ENCODE results near the gene SNX9.
A peak's percentile ranks its signal among the peaks of the same experiment; 100 is the strongest.
"Not testable (repeated sequence)": the region's sequence is repeated elsewhere in the genome, so short reads cannot be mapped to it uniquely, and the experiment has no call there.

The SNX9 gene

DNA sequence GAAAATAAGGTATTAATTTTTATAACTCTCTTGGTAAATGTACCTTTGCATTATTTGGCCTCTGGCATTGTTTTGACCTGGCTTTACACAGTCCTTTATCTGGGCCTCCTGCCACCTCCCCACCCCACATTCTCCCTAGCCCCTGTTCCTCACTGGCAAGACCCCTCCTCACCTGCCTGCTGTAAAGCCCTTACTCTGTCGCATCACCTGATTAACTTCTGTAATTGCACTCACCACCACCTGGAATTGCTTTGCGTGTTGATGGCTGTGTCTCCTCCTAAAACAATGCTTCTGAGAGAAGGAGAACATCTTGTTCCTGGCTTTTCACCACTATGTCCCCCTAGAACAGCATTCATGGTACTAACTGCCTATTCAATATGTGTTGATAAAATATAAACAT is 24.8 kb downstream of the SNX9 start:
- Histone ChIP-seq H3K27ac (ENCODE audit: low read length) (no peak overlapping the region), H3K4me3 (ENCODE audit: low read length in 2 of 2) (no peak overlapping the region), H3K9me3 (ENCODE audit: control insufficient read depth in 2 of 2, low read length in 2 of 2) (peaks cover 0 to 6% of the 10 kb centered on the region in 2 donors), H3K9ac (ENCODE audit: low read length in 2 of 2) (no peak overlapping the region), H3K27me3 (ENCODE audit: control insufficient read depth in 1 of 2, insufficient read depth in 2 of 2, low read length in 2 of 2) (no peaks in the 10 kb centered on the region), H3K36me3 (ENCODE audit: control insufficient read depth in 2 of 2, insufficient read depth in 2 of 2, low read length in 2 of 2) (no peaks in the 10 kb centered on the region), H3K4me1 (ENCODE audit: control insufficient read depth, insufficient read depth, low read length) (peaks cover 8% of the 10 kb centered on the region)

DNA sequence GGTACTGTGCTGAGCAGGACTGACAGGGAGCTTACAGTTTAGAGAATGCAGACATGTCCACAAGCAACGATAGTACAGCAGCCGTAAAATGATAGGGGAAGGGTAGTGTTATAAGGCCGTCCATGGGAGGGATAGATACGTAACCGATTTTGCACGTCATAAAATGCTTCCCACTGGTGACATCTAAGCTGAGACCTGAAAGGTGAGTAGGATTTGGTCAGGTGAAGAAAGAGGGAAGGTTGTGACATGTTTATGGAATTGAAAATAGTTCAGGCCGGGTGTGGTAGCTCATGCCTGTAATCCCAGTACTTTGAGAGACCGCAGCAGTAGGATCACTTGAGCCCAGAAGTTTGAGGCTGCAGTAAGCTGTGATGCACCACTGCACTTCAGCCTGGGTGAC is 25.6 kb downstream of the SNX9 start:
- Histone ChIP-seq H3K4me1 (ENCODE audit: control insufficient read depth, insufficient read depth, low read length) (peaks cover 8% of the 10 kb centered on the region), H3K4me3 (ENCODE audit: low read length in 2 of 2) (no peak overlapping the region), H3K9ac (ENCODE audit: low read length in 2 of 2) (no peak overlapping the region), H3K36me3 (ENCODE audit: control insufficient read depth in 2 of 2, insufficient read depth in 2 of 2, low read length in 2 of 2) (no peaks in the 10 kb centered on the region), H3K27ac (ENCODE audit: low read length) (no peak overlapping the region), H3K9me3 (ENCODE audit: control insufficient read depth in 2 of 2, low read length in 2 of 2) (peaks cover 0 to 6% of the 10 kb centered on the region in 2 donors), H3K27me3 (ENCODE audit: control insufficient read depth in 1 of 2, insufficient read depth in 2 of 2, low read length in 2 of 2) (no peaks in the 10 kb centered on the region)

DNA sequence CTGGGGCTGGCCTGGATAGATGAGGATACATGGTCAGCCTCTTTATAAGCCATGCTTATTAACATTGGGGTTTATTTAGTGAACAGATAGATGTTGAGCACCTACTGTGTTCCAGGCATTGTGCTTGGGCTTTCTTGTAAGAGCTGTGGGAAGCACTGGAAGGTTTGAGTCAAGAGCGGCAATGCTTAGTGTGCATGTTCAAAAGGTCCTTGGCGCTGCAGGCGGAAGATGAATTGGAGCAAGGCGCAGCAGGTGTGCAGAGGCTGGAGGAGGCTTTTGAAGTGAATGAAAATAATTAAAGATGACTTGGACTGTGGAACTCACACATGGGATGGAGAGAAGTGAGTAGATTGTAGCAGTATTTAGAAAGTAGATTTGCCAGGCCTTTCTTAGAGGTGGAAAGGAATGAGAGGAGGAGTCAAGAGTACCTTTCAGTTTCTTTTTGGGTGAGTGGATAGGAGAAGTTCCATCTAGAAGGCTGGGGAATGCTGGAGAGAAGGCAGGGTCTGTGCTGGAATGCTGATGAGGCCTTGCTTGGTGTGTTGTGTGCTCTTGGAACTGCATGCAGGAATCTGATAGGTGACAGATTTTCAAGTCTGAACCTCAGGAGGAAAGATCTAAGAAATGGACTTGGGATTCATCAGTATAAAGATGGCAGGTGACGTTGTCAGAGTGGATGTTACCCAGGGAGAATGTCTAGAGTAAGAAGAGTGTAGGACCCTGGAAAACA is 26.4 kb downstream of the SNX9 start:
- H3K4me3 ChIP-seq (ENCODE audit: low read length in 2 of 2) = peak overlapping the region in 1 of 2 donors; percentile 15
- H3K9ac ChIP-seq (ENCODE audit: low read length in 2 of 2) = no peak overlapping the region
- H3K9me3 ChIP-seq (ENCODE audit: control insufficient read depth in 2 of 2, low read length in 2 of 2) = peaks cover 0 to 6% of the 10 kb centered on the region in 2 donors
- no peaks in the 10 kb centered on the region for H3K27me3 ChIP-seq (ENCODE audit: control insufficient read depth in 1 of 2, insufficient read depth in 2 of 2, low read length in 2 of 2)
- peaks cover 8% of the 10 kb centered on the region for H3K4me1 ChIP-seq (ENCODE audit: control insufficient read depth, insufficient read depth, low read length)
- no peaks in the 10 kb centered on the region for H3K36me3 ChIP-seq (ENCODE audit: control insufficient read depth in 2 of 2, insufficient read depth in 2 of 2, low read length in 2 of 2)
- no peak overlapping the region for H3K27ac ChIP-seq (ENCODE audit: low read length)

DNA sequence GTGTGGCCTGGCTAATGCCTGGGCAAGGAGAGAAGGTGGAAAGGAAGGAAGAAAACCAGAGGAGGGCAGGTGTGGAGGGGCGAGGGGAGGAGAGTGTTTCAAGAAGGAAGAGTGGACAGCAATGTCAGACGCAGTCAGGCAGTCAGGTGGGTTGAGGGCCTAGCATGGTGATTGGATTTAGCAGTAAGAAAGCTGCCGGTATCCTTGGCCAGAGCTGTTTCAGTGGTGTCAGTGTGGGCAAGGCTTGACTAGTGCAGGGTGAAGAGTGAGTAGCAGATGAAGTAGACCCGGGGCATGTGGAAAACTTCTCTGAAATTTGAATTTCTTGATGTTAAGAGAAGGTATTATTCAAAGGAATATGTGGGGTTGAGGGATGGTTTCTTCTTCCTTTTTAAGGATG is 27.0 kb downstream of the SNX9 start:
- Histone ChIP-seq H3K27me3 (ENCODE audit: control insufficient read depth in 1 of 2, insufficient read depth in 2 of 2, low read length in 2 of 2) (no peaks in the 10 kb centered on the region), H3K36me3 (ENCODE audit: control insufficient read depth in 2 of 2, insufficient read depth in 2 of 2, low read length in 2 of 2) (no peaks in the 10 kb centered on the region), H3K9ac (ENCODE audit: low read length in 2 of 2) (no peak overlapping the region), H3K4me1 (ENCODE audit: control insufficient read depth, insufficient read depth, low read length) (peaks cover 8% of the 10 kb centered on the region), H3K4me3 (ENCODE audit: low read length in 2 of 2) (no peak overlapping the region), H3K9me3 (ENCODE audit: control insufficient read depth in 2 of 2, low read length in 2 of 2) (peaks cover 0 to 6% of the 10 kb centered on the region in 2 donors), H3K27ac (ENCODE audit: low read length) (no peak overlapping the region)

DNA sequence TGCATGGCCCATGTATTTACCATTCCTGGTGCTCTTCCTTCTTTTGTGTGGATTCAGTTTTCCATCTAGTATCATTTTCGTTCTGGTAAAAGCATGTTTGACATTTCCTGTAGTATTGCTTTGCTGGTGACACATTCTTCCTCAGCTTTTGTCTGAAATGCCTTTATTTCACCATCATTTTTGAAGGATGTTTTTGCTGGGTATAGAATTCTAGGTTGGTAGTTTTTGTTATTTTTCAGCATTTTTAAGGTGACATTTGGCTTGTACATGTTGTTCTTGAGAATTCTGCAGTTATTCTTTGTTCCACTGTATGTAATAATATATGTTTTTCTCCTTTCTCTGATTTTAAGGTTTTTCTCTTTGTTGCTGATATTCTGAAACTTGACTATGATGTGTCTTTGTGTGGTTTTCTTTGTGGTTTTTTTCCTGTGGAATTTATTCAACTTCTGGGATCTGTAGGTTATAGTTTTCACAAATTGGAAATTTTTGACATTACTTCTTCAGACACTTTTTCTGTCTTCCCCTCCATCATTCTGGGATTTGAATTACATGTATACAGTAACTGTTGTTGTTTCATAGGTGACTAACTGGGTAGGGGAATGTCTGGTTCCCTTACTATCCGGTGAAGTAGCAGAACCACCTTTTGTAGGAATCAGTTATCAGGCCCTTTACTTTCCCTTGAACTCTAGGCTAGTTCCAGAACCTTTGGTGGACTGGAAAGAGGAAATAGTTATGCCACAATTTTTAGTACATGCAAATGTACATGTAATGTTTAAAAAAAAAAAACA is 30.2 kb downstream of the SNX9 start:
- no peaks in the 10 kb centered on the region for H3K27me3 ChIP-seq (ENCODE audit: control insufficient read depth in 1 of 2, insufficient read depth in 2 of 2, low read length in 2 of 2)

DNA sequence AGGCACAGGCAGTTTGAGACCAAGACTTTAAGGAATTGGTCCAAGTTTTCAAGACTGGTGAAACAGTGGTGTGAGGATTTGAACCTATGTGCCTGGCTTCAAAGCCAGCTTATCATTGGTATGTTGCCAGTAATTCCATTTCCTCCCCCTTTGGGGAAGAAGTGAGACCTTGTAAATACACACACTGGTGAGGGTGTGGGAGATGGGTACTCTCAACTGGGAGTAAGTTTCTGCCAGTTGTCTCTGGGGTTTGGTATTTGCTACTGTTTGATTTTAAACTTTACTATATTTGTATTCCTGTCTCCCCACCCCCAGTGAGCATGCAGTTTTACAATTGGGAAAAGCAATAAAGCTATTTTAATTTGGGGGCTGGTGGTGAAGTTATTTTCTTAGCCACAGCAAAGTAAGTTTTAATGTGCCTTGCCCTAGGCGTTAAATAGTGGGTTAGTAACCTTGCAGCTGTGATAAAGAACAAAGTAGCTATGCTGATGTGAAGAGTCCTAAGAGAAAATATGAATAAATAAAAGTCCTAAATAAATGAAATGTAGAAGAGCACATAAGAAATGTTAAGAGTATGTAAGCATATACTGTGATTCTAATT is 31.0 kb downstream of the SNX9 start:
- Histone ChIP-seq H3K9me3 (ENCODE audit: control insufficient read depth in 2 of 2, low read length in 2 of 2) (peaks cover 0 to 6% of the 10 kb centered on the region in 2 donors), H3K9ac (ENCODE audit: low read length in 2 of 2) (no peak overlapping the region), H3K4me1 (ENCODE audit: control insufficient read depth, insufficient read depth, low read length) (peaks cover 2% of the 10 kb centered on the region), H3K36me3 (ENCODE audit: control insufficient read depth in 2 of 2, insufficient read depth in 2 of 2, low read length in 2 of 2) (no peaks in the 10 kb centered on the region), H3K27ac (ENCODE audit: low read length) (no peak overlapping the region), H3K27me3 (ENCODE audit: control insufficient read depth in 1 of 2, insufficient read depth in 2 of 2, low read length in 2 of 2) (no peaks in the 10 kb centered on the region), H3K4me3 (ENCODE audit: low read length in 2 of 2) (no peak overlapping the region)

More for the DNA sequence above, 30.2 kb downstream of the SNX9 start:
- peaks cover 0 to 6% of the 10 kb centered on the region in 2 donors for H3K9me3 ChIP-seq (ENCODE audit: control insufficient read depth in 2 of 2, low read length in 2 of 2)
- H3K36me3 ChIP-seq (ENCODE audit: control insufficient read depth in 2 of 2, insufficient read depth in 2 of 2, low read length in 2 of 2) = no peaks in the 10 kb centered on the region
- H3K9ac ChIP-seq (ENCODE audit: low read length in 2 of 2) = no peak overlapping the region
- H3K4me3 ChIP-seq (ENCODE audit: low read length in 2 of 2) = no peak overlapping the region
- peaks cover 2% of the 10 kb centered on the region for H3K4me1 ChIP-seq (ENCODE audit: control insufficient read depth, insufficient read depth, low read length)
- H3K27ac ChIP-seq (ENCODE audit: low read length) = no peak overlapping the region

DNA sequence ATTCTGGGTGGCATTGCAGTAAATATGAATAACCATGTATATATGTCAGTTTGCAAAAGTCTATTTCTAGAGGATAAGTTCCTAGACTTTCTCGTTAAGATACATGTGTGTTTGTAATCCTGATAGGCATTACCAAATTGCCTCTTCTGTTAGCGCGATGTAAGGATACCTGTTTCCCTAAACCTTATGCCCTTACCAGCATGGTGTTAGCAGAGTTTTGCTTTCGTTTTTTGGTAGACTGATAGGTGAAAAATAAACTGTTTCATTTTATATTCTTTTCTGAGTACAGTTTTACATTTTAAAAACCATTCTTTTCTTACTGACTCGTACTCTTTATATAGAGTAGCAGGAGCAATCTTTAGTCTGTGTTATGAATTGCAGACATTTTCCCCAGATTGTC is 32.3 kb downstream of the SNX9 start:
- H3K4me3 ChIP-seq (ENCODE audit: low read length in 2 of 2) = no peak overlapping the region
- H3K27ac ChIP-seq (ENCODE audit: low read length) = no peak overlapping the region
- H3K9ac ChIP-seq (ENCODE audit: low read length in 2 of 2) = no peak overlapping the region
- no peaks in the 10 kb centered on the region for H3K4me1 ChIP-seq (ENCODE audit: control insufficient read depth, insufficient read depth, low read length)
- no peaks in the 10 kb centered on the region for H3K36me3 ChIP-seq (ENCODE audit: control insufficient read depth in 2 of 2, insufficient read depth in 2 of 2, low read length in 2 of 2)
- no peaks in the 10 kb centered on the region for H3K27me3 ChIP-seq (ENCODE audit: control insufficient read depth in 1 of 2, insufficient read depth in 2 of 2, low read length in 2 of 2)
- peaks cover 0 to 6% of the 10 kb centered on the region in 2 donors for H3K9me3 ChIP-seq (ENCODE audit: control insufficient read depth in 2 of 2, low read length in 2 of 2)

DNA sequence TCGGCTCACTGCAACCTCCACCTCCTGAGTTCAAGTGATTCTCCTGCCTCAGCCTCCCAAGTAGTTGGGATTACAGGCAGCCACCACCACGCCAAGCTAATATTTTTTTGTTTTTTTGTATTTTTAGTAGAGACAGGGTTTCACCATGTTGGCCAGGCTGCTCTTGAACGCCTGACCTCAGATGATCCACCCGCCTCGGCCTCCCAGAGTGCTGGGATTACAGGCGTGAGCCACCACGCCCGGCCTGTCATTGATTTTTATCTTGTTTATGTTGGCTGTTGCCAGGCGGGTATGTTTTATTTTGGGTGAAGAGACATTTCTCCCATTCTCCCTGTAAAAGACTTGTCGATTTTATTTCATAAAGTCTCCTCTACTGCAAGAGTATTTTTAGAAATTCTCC is 32.8 kb downstream of the SNX9 start:
- not testable (repeated sequence) for H3K4me1 ChIP-seq (ENCODE audit: control insufficient read depth, insufficient read depth, low read length); H3K9ac ChIP-seq (ENCODE audit: low read length in 2 of 2); H3K36me3 ChIP-seq (ENCODE audit: control insufficient read depth in 2 of 2, insufficient read depth in 2 of 2, low read length in 2 of 2); H3K4me3 ChIP-seq (ENCODE audit: low read length in 2 of 2); H3K9me3 ChIP-seq (ENCODE audit: control insufficient read depth in 2 of 2, low read length in 2 of 2); H3K27ac ChIP-seq (ENCODE audit: low read length); H3K27me3 ChIP-seq (ENCODE audit: control insufficient read depth in 1 of 2, insufficient read depth in 2 of 2, low read length in 2 of 2)

DNA sequence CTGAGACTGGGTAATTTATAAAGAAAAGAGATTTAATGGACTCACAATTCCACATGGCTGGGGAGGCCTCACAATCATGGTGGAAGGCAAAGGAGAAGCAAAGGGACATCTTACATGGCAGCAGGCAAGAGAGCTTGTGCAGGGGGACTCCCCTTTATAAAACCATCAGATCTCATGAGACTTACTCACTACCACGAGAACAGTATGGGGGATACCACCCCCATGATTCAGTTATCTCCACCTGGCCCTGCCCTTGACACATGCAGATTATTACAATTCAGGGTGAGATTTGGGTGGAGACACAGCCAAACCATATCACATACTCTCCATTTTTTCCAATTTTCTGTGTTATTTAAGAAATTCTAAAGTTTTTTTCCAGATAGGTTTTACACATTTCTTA is 35.6 kb downstream of the SNX9 start:
- not testable (repeated sequence) for H3K9ac ChIP-seq (ENCODE audit: low read length in 2 of 2); H3K36me3 ChIP-seq (ENCODE audit: control insufficient read depth in 2 of 2, insufficient read depth in 2 of 2, low read length in 2 of 2); H3K27me3 ChIP-seq (ENCODE audit: control insufficient read depth in 1 of 2, insufficient read depth in 2 of 2, low read length in 2 of 2); H3K27ac ChIP-seq (ENCODE audit: low read length); H3K4me3 ChIP-seq (ENCODE audit: low read length in 2 of 2); H3K9me3 ChIP-seq (ENCODE audit: control insufficient read depth in 2 of 2, low read length in 2 of 2); H3K4me1 ChIP-seq (ENCODE audit: control insufficient read depth, insufficient read depth, low read length)

DNA sequence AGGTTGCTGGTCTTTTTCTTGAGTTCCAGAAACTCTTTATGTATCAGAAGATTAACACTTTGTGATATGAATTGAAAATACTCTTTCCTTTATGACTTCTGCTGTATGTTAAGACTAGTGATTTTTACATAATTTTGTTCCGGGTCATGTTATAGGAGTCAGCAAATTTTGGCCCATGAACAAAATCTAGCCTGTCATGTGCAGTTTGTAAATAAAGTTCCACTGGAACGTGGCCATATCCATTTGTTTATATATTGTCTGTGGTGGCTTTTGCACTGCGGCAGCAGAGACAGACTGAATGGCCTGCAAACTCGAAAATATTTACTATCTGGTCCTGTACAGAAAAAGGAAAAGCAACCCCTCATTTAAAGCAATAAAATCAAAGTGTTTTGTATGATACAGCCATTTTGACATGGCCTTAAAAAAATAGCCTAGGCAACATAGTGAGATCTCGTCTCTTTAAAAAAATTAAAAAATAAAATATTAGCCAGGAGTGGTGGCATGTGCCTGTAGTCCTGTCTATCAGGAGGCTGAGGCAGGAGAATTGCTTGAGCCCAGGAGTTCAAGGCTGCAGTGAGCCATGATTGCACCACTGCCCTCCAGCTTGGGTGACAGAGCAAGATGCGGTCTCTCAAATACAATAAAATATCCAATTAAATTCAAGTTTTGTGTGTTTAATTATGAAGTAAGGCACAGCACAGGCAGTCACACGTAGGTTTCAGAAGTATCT is 36.9 kb downstream of the SNX9 start:
- Histone ChIP-seq H3K27ac (ENCODE audit: low read length) (no peak overlapping the region), H3K36me3 (ENCODE audit: control insufficient read depth in 2 of 2, insufficient read depth in 2 of 2, low read length in 2 of 2) (no peaks in the 10 kb centered on the region), H3K4me1 (ENCODE audit: control insufficient read depth, insufficient read depth, low read length) (peaks cover 3% of the 10 kb centered on the region)

More for the DNA sequence above, 36.9 kb downstream of the SNX9 start:
- Histone ChIP-seq H3K4me3 (ENCODE audit: low read length in 2 of 2) (no peak overlapping the region), H3K9me3 (ENCODE audit: control insufficient read depth in 2 of 2, low read length in 2 of 2) (no peaks in the 10 kb centered on the region), H3K9ac (ENCODE audit: low read length in 2 of 2) (no peak overlapping the region), H3K27me3 (ENCODE audit: control insufficient read depth in 1 of 2, insufficient read depth in 2 of 2, low read length in 2 of 2) (no peaks in the 10 kb centered on the region)

Measured in stomach smooth muscle (tissue), 2 donors.